ENCODE data around the gene SPAG6.
A peak's percentile ranks its signal among the peaks of the same experiment; 100 is the strongest.

The SPAG6 gene

GRCh38 chr10:22436526-22436892 lies 91.2 kb downstream of the SPAG6 start:
- ChIA-PET POLR2A (interaction anchor here (0.7 to 1.0 kb wide), 3 partner anchors 58 to 271 kb away, joined by 3 read pairs; no protein-coding TSS in a partner anchor), CTCF (interaction anchor here (1.0 kb wide), 1 partner anchor 443 kb away, joined by 3 read pairs; no protein-coding TSS in a partner anchor)
- TF ChIP-seq, protein P1, sequence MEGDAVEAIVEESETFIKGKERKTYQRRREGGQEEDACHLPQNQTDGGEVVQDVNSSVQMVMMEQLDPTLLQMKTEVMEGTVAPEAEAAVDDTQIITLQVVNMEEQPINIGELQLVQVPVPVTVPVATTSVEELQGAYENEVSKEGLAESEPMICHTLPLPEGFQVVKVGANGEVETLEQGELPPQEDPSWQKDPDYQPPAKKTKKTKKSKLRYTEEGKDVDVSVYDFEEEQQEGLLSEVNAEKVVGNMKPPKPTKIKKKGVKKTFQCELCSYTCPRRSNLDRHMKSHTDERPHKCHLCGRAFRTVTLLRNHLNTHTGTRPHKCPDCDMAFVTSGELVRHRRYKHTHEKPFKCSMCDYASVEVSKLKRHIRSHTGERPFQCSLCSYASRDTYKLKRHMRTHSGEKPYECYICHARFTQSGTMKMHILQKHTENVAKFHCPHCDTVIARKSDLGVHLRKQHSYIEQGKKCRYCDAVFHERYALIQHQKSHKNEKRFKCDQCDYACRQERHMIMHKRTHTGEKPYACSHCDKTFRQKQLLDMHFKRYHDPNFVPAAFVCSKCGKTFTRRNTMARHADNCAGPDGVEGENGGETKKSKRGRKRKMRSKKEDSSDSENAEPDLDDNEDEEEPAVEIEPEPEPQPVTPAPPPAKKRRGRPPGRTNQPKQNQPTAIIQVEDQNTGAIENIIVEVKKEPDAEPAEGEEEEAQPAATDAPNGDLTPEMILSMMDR (IDR thresholded peaks at IDR 0.05; ENCODE audit: control extremely low read depth, extremely low read depth, low read depth, missing control alignments), result no peak
- no peak for DNase-seq (ENCODE audit: extremely low spot score)

GRCh38 chr10:22436893-22437619 lies 91.8 kb downstream of the SPAG6 start:
- peak; percentile 78 for DNase-seq (ENCODE audit: extremely low spot score)
- TF ChIP-seq, protein P1 (IDR thresholded peaks at IDR 0.05; ENCODE audit: control extremely low read depth, extremely low read depth, low read depth, missing control alignments), result no peak
- ChIA-PET CTCF (interaction anchor here (1.0 kb wide), 1 partner anchor 443 kb away, joined by 3 read pairs; no protein-coding TSS in a partner anchor), POLR2A (interaction anchor here (0.7 to 1.0 kb wide), 2 partner anchors 58 to 270 kb away, joined by 3 read pairs; no protein-coding TSS in a partner anchor)

DNA sequence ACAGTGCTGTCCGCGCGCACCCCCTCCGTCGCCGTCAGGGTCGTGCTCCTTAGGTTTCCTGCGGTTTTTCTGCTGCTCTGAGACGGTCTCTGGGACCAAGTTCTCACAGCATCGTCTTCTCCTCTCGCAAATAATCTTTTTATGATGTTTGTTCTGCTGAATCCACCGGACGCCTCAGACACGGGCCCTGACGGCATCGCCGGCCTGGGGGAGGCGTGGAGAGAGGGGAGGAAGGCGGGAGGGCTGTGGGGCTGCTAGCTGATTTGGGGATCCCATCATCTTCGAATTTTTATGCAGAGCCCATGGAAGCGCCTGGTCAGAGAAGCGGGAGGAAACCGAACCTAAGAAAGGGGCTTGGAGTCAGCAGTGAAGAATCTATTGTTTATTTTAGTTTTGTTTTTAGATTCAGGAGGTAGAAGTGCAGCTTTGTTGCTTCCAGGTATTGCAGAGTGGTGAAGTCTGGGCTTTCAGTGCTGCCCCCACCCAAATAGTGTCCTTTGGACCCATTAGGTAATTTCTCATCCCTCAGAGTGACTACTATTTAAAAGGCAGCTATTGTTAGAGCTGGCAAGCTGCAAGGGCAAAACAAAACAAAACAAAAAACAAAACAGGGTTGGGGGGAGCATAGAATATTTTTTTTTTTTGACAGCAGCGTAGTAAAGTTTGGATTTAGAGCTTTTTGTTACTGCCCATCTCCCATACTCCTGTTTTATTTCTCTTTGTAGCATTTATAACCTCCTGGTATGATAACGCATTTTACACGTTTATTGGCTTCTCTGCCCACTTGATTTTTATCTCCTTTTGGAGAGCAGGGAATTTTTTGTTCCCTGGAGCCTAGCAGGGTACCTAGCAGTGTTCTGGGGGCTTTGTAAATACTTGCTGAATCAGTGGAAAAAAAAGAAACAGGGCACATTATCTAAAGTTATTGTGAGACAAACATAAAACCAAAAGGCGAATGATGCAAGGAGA lies 92.6 kb downstream of the SPAG6 start:
- TF ChIP-seq, protein P1 (IDR thresholded peaks at IDR 0.05; ENCODE audit: control extremely low read depth, extremely low read depth, low read depth, missing control alignments), result no peak
- CTCF ChIA-PET, result interaction anchor here (0.7 to 1.8 kb wide), 4 partner anchors 16 to 504 kb away, joined by 3 to 4 read pairs (median 3); no protein-coding TSS in a partner anchor
- peak; percentile 47 for DNase-seq (ENCODE audit: extremely low spot score)
- POLR2A ChIA-PET, result no interaction called here

DNA sequence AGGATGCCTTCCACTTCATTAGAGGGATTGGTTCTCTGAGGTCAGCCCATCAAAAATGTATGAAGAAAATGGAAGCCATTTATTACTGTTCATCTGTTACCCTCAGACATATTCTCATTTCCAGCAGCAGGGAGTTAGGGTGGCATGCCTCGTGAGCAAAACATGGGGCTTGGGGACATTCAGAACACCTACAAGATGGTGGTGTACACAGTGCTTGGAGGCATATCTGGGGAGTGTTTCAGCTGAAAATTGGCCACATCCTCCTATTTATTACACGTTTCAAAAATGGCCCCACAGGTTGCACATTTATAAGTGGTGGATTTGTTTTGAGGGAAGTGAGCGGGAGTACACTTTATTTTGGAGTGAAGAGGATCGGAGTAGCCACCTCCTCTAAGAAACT lies 93.4 kb downstream of the SPAG6 start:
- POLR2A ChIA-PET, result no interaction called here
- CTCF ChIA-PET, result interaction anchor here (0.7 to 1.8 kb wide), 4 partner anchors 15 to 505 kb away, joined by 3 to 4 read pairs (median 3); no protein-coding TSS in a partner anchor

GRCh38 chr10:22442063-22442462 lies 96.8 kb downstream of the SPAG6 start:
- POLR2A ChIA-PET, result no interaction called here
- DNase-seq (ENCODE audit: extremely low spot score), result no peak
- CTCF ChIA-PET, result no interaction called here
- TF ChIP-seq, protein P1 (IDR thresholded peaks at IDR 0.05; ENCODE audit: control extremely low read depth, extremely low read depth, low read depth, missing control alignments), result no peak

More for the DNA sequence above, 93.4 kb downstream of the SPAG6 start:
- TF ChIP-seq, protein P1 (IDR thresholded peaks at IDR 0.05; ENCODE audit: control extremely low read depth, extremely low read depth, low read depth, missing control alignments), result no peak
- DNase-seq (ENCODE audit: extremely low spot score), result no peak

DNA sequence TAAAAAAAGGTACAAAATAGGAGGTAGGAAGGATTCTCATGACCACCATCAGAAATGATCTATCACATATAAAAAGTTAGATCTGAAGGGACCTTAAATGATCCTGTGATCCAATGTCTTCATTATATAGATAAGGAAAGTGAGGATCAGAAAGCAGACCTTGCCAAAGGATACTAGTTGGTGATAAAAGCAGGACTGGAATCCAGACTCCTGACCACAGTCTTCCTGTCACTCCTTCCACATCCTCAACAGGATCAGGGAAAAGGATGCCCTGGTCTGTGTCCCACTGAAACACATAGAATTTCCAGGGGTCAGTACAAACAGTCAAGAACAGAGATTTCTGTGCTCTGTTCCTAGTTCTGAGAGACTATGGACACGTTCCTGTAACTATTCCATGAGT lies 97.2 kb downstream of the SPAG6 start:
- ChIA-PET CTCF (no interaction called here), POLR2A (no interaction called here)
- TF ChIP-seq, protein P1 (IDR thresholded peaks at IDR 0.05; ENCODE audit: control extremely low read depth, extremely low read depth, low read depth, missing control alignments), result no peak
- DNase-seq (ENCODE audit: extremely low spot score), result no peak

All from GM10248 (cell line).